ENCODE results near the gene CMTM1. TPM values are rescaled to one million over a fixed set of nuclear protein-coding genes. Genes with fewer than 3 reads are reported as not detected.
"Not testable (repeated sequence)": the region's sequence is repeated elsewhere in the genome, so short reads cannot be mapped to it uniquely, and the experiment has no call there.

The CMTM1 gene
- total RNA-seq, 4 donors from 2014 or later = 0.89 TPM; not detected in 3

DNA sequence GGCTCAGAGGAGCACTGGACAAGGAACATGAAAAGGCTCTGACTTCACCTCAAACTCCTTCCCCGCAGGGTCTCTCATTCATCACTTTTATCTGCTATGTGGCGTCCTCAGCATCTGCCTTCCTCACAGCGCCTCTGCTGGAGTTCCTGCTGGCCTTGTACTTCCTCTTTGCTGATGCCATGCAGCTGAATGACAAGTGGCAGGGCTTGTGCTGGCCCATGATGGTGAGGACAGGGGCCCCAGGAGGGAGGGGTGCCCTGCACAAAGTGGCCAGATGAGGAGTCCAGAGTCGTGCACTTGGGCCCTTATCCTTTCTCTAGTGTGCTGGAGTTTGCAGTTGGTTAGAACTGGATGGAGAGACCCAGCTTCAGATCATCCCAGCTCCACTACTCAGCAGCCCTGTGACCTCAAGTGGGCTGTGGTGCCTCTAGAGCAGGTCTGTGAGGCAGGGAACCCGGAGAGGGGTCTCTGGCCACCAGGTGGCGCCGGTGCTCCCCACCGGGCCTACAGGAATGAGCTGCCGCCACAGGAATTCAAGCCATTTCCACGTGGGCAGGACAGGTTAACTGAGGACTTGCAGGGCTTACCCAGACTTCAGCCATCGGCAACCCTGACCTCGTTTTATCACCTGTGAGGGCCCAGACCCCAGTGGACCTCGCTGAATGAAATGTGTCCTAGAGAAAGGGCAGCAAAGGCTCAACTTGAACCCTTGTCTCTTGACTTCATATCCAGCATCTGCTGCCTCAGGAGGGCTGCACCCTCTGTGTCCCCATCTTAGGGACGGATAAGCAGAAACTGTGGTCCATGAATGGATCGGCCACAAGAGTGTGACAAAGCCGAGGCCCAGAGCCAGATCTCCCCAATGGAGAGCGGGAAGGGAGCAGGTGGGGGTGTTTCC is 42.3 kb downstream of the CMTM1 start:
- TF ChIP-seq POLR2A (IDR thresholded peaks at IDR 0.05) (no peak), POLR2AphosphoS5 (IDR thresholded peaks at IDR 0.05) (peak; percentile 24), EP300 (IDR thresholded peaks at IDR 0.05) (no peak)
- TF ChIP-seq, protein P1, sequence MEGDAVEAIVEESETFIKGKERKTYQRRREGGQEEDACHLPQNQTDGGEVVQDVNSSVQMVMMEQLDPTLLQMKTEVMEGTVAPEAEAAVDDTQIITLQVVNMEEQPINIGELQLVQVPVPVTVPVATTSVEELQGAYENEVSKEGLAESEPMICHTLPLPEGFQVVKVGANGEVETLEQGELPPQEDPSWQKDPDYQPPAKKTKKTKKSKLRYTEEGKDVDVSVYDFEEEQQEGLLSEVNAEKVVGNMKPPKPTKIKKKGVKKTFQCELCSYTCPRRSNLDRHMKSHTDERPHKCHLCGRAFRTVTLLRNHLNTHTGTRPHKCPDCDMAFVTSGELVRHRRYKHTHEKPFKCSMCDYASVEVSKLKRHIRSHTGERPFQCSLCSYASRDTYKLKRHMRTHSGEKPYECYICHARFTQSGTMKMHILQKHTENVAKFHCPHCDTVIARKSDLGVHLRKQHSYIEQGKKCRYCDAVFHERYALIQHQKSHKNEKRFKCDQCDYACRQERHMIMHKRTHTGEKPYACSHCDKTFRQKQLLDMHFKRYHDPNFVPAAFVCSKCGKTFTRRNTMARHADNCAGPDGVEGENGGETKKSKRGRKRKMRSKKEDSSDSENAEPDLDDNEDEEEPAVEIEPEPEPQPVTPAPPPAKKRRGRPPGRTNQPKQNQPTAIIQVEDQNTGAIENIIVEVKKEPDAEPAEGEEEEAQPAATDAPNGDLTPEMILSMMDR (IDR thresholded peaks at IDR 0.05) = peak in 3 of 4 experiments; percentile 81 to 95 (median 85)
- peaks cover 21% of the 10 kb centered on the region for H3K27me3 ChIP-seq
- ATAC-seq = peak; percentile 69
- H3K27ac ChIP-seq = peak overlapping the region in 1 of 4 donors; percentile 54
- no peaks in the 10 kb centered on the region for H3K9me3 ChIP-seq
- no peak overlapping the region for H3K4me3 ChIP-seq
- H3K36me3 ChIP-seq = peaks cover 0 to 46% of the 10 kb centered on the region in 2 donors
- WGBS, 2 donors (ENCODE audit: low coverage in 1 of 2) = 38% methylated on average over 3 of the region's 17 CpGs; no CpG with 5 or more reads in 1 of the 2 donors
- peaks cover 0 to 50% (median 17%) of the 10 kb centered on the region in 3 donors for H3K4me1 ChIP-seq

GRCh38 chr16:66609139-66609510 is 42.9 kb downstream of the CMTM1 start:
- H3K36me3 ChIP-seq = peaks cover 0 to 52% of the 10 kb centered on the region in 2 donors
- peaks cover 16% of the 10 kb centered on the region for H3K27me3 ChIP-seq
- no CpG with 5 or more reads among the region's 12 CpGs for WGBS, 2 donors (ENCODE audit: low coverage in 1 of 2)
- no peaks in the 10 kb centered on the region for H3K9me3 ChIP-seq
- H3K4me1 ChIP-seq = peaks cover 0 to 43% (median 11%) of the 10 kb centered on the region in 3 donors
- H3K4me3 ChIP-seq = no peak overlapping the region
- H3K27ac ChIP-seq = peak overlapping the region in 1 of 4 donors; percentile 54
- TF ChIP-seq POLR2AphosphoS5 (IDR thresholded peaks at IDR 0.05) = no peak
- TF ChIP-seq, protein P1 (IDR thresholded peaks at IDR 0.05) = no peak
- no peak for TF ChIP-seq POLR2A (IDR thresholded peaks at IDR 0.05)
- no peak for TF ChIP-seq EP300 (IDR thresholded peaks at IDR 0.05)
- no peak for ATAC-seq

- 82% methylated on average over 9 of the region's 14 CpGs; no CpG with 5 or more reads in 1 of the 2 donors for WGBS, 2 donors (ENCODE audit: low coverage in 1 of 2)
- Histone ChIP-seq H3K9me3 (no peaks in the 10 kb centered on the region), H3K27me3 (peaks cover 4% of the 10 kb centered on the region), H3K36me3 (peaks cover 0 to 60% of the 10 kb centered on the region in 2 donors), H3K4me3 (no peak overlapping the region), H3K4me1 (peaks cover 0 to 32% (median 11%) of the 10 kb centered on the region in 3 donors), H3K27ac (no peak overlapping the region)
- ATAC-seq = no peak
- no peak for TF ChIP-seq EP300 (IDR thresholded peaks at IDR 0.05)
Measured at GRCh38 chr16:66610111-66610820, 44.0 kb downstream of the CMTM1 start.

DNA sequence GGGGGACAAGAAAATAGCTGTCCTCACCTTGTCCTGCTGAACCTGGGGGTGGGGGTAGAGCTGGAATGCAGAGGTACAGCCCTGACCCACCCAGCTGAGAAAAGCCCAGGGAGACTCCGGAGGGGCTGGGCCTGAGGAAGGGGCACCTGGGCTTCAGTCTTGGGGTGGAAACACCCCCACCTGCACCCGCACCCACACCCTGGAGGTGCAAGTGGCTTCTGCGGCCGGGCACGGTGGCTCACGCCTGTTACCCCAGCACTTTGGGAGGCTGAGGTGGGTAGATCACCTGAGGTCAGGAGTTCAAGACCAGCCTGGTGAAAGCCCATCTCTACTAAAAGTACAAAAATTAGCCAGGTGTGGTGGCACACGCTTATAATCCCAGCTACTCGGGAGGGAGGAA is 45.7 kb downstream of the CMTM1 start:
- ATAC-seq, H3K27ac ChIP-seq, H3K27me3 ChIP-seq, H3K9me3 ChIP-seq, H3K4me3 ChIP-seq: not testable (repeated sequence)
- WGBS, 2 donors (ENCODE audit: low coverage in 1 of 2) = 85 to 98% methylated on average over 2 to 4 of the region's 8 CpGs
- Histone ChIP-seq H3K36me3 (peaks cover 0 to 60% of the 10 kb centered on the region in 2 donors), H3K4me1 (peaks cover 0 to 16% (median 7%) of the 10 kb centered on the region in 3 donors)

DNA sequence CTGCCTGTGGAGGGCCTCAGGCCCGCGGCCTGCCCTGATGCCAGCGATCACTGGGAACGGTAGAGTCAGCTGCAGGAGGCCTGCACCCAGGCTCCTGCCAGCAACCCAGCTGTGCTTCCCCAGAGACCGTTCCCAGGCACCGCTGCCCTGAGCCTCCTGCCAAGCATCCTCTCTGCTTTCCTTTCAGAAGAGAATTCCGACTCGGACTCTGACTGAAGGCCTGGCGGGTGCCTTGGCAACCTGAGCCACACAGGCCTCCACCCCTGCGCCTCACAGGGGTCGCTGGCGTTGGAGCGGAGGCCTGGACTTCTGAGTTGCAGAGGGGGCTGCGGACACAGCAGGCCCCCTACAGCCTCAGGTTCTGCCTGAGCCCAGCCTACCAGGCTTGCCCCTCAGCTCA is 46.2 kb downstream of the CMTM1 start:
- Histone ChIP-seq H3K9me3 (no peaks in the 10 kb centered on the region), H3K36me3 (peaks cover 0 to 60% of the 10 kb centered on the region in 2 donors), H3K27ac (no peak overlapping the region), H3K27me3 (no peaks in the 10 kb centered on the region), H3K4me1 (peaks cover 0 to 14% (median 7%) of the 10 kb centered on the region in 3 donors), H3K4me3 (no peak overlapping the region)
- ATAC-seq = no peak
- TF ChIP-seq POLR2AphosphoS5 (IDR thresholded peaks at IDR 0.05) (no peak), EP300 (IDR thresholded peaks at IDR 0.05) (no peak), POLR2A (IDR thresholded peaks at IDR 0.05) (no peak)
- TF ChIP-seq, protein P1 (IDR thresholded peaks at IDR 0.05) = no peak
- WGBS, 2 donors (ENCODE audit: low coverage in 1 of 2) = 93% methylated on average over 4 of the region's 14 CpGs; no CpG with 5 or more reads in 1 of the 2 donors

Data from gastroesophageal sphincter (tissue), 4 donors.